Measurements from ENCODE around the gene CNTNAP1.

The CNTNAP1 gene

DNA sequence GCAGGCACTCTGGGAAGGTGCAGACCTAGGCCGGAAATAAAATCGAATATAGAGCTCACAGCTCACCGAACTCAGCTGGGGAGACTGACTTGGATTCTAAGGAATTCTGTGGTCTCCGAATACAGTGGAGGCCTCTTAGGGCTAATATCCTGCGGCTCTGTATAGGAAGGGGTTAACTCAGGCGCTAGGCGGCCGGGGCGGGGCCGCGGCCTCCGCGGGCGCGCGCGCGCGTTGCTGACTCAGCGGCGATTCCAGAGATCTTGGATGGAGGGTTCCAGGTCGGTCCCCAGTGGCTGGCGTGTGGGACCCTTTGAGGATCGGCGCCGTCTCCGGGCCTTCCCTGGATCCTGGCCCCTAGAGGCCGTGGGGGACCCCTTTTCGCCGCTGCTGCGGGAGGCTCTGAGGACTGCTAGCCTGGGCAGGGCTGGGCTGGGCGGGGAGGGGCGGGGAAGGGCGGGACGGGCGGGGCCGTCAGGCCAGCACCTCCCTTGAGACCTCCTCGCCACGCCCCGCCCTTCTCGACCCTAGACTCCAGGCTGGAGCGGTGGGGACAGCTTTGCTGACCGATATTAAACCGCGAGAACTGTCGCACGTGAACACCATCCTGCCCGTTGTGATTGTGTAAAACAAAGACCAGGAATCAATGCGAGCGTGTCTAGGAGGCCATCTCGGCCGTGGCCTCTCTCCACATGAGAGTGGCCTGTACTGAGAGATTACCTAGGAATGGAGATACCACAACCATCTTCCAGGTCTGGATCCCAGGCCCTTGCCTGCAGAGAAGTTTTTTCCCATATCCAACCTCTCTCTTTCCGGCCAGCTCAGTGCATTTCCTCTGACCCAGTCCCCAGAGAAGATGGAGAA, 4.2 kb upstream of the CNTNAP1 start:
- peak overlapping the region; percentile 87 for H3K4me2 ChIP-seq (ENCODE audit: low read length)
- no peak overlapping the region for H2AFZ ChIP-seq (ENCODE audit: low read length)
- H3K27ac ChIP-seq (ENCODE audit: low read depth, low read length, poor library complexity, severe bottlenecking), result peak overlapping the region; percentile 64
- H3K27me3 ChIP-seq (ENCODE audit: insufficient read depth, low read length), result peaks cover 7% of the 10 kb centered on the region; the same call in 1 of the 2 replicates
- no peaks in the 10 kb centered on the region for H3K9me2 ChIP-seq (ENCODE audit: low read depth, low read length)
- H3K79me2 ChIP-seq (ENCODE audit: insufficient read depth, low read length), result no peaks in the 10 kb centered on the region
- no peaks in the 10 kb centered on the region for H3K9me3 ChIP-seq (ENCODE audit: low read length)
- peak overlapping the region; percentile 72 for H3K9ac ChIP-seq (ENCODE audit: low read length)
- no peaks in the 10 kb centered on the region for H3F3A ChIP-seq (ENCODE audit: insufficient read depth, low read length)
- peaks cover 64% of the 10 kb centered on the region for H3K4me1 ChIP-seq (ENCODE audit: insufficient read depth, low read length, severe bottlenecking)
- no peak for TF ChIP-seq EZH2 (IDR thresholded peaks at IDR 0.05; ENCODE audit: borderline replicate concordance, low read length)
- no peak for TF ChIP-seq CTCF (IDR thresholded peaks at IDR 0.05; ENCODE audit: low read length)
- H4K20me1 ChIP-seq (ENCODE audit: insufficient read depth, low read length), result no peaks in the 10 kb centered on the region
- H3K4me3 ChIP-seq (ENCODE audit: low read depth, low read length, poor library complexity, severe bottlenecking), result peak overlapping the region; percentile 64
- H3K36me3 ChIP-seq (ENCODE audit: insufficient read depth, low read length), result no peaks in the 10 kb centered on the region

GRCh38 chr17:42678951-42679491, 3.3 kb upstream of the CNTNAP1 start:
- Histone ChIP-seq H3K9ac (ENCODE audit: low read length) (peak overlapping the region; percentile 57; the same call in 1 of the 2 replicates), H3K36me3 (ENCODE audit: insufficient read depth, low read length) (no peaks in the 10 kb centered on the region), H3K27me3 (ENCODE audit: insufficient read depth, low read length) (0 out of 2 replicates have a peak, but pooled peaks cover 7% of the 10 kb centered on the region), H3K9me2 (ENCODE audit: low read depth, low read length) (no peaks in the 10 kb centered on the region), H3K79me2 (ENCODE audit: insufficient read depth, low read length) (no peaks in the 10 kb centered on the region), H2AFZ (ENCODE audit: low read length) (no peak overlapping the region), H3K27ac (ENCODE audit: low read depth, low read length, poor library complexity, severe bottlenecking) (no peak overlapping the region), H3K4me3 (ENCODE audit: low read depth, low read length, poor library complexity, severe bottlenecking) (peak overlapping the region; percentile 64), H3K9me3 (ENCODE audit: low read length) (no peaks in the 10 kb centered on the region), H3F3A (ENCODE audit: insufficient read depth, low read length) (no peaks in the 10 kb centered on the region), H4K20me1 (ENCODE audit: insufficient read depth, low read length) (no peaks in the 10 kb centered on the region), H3K4me1 (ENCODE audit: insufficient read depth, low read length, severe bottlenecking) (peaks cover 60% of the 10 kb centered on the region), H3K4me2 (ENCODE audit: low read length) (peak overlapping the region; percentile 87)
- TF ChIP-seq EZH2 (IDR thresholded peaks at IDR 0.05; ENCODE audit: borderline replicate concordance, low read length) (no peak), CTCF (IDR thresholded peaks at IDR 0.05; ENCODE audit: low read length) (no peak)

- Histone ChIP-seq H3K79me2 (ENCODE audit: insufficient read depth, low read length) (no peaks in the 10 kb centered on the region), H3F3A (ENCODE audit: insufficient read depth, low read length) (no peaks in the 10 kb centered on the region), H3K9me3 (ENCODE audit: low read length) (no peaks in the 10 kb centered on the region), H2AFZ (ENCODE audit: low read length) (no peak overlapping the region), H3K9me2 (ENCODE audit: low read depth, low read length) (no peaks in the 10 kb centered on the region), H3K4me2 (ENCODE audit: low read length) (peak overlapping the region; percentile 87), H4K20me1 (ENCODE audit: insufficient read depth, low read length) (no peaks in the 10 kb centered on the region), H3K4me3 (ENCODE audit: low read depth, low read length, poor library complexity, severe bottlenecking) (peak overlapping the region; percentile 64), H3K27me3 (ENCODE audit: insufficient read depth, low read length) (0 out of 2 replicates have a peak, but pooled peaks cover 7% of the 10 kb centered on the region), H3K4me1 (ENCODE audit: insufficient read depth, low read length, severe bottlenecking) (peaks cover 56% of the 10 kb centered on the region), H3K9ac (ENCODE audit: low read length) (peak overlapping the region; percentile 57; the same call in 1 of the 2 replicates), H3K27ac (ENCODE audit: low read depth, low read length, poor library complexity, severe bottlenecking) (no peak overlapping the region), H3K36me3 (ENCODE audit: insufficient read depth, low read length) (no peaks in the 10 kb centered on the region)
- peak; percentile 83 for TF ChIP-seq CTCF (IDR thresholded peaks at IDR 0.05; ENCODE audit: low read length)
- no peak for TF ChIP-seq EZH2 (IDR thresholded peaks at IDR 0.05; ENCODE audit: borderline replicate concordance, low read length)
Observed at GRCh38 chr17:42679492-42680330, 2.6 kb upstream of the CNTNAP1 start.
